Amygdala (tissue), 56 donors: ENCODE results near the gene ARPC5.
A peak's percentile ranks its signal among the peaks of the same experiment; 100 is the strongest.
"Not testable (repeated sequence)": the region's sequence is repeated elsewhere in the genome, so short reads cannot be mapped to it uniquely, and the experiment has no call there.

Experiments
- DNase-seq, 56 donors: peaks; one replicate each; lab custom pipeline; 2025; lab: John Stamatoyannopoulos, UW

ARPC5 gene

GRCh38 chr1:183618202-183618601 lies 17.4 kb downstream of the ARPC5 start:
- not testable (repeated sequence) for DNase-seq

- DNase-seq: not testable (repeated sequence)
Observed at GRCh38 chr1:183612975-183613374, 22.6 kb downstream of the ARPC5 start.

- no peak for DNase-seq
Observed at GRCh38 chr1:183612407-183612806, 23.2 kb downstream of the ARPC5 start.

- no peak for DNase-seq
Observed at GRCh38 chr1:183611021-183611420, 24.6 kb downstream of the ARPC5 start.

GRCh38 chr1:183609759-183610452 lies 25.7 kb downstream of the ARPC5 start:
- DNase-seq: no peak

GRCh38 chr1:183609313-183609712 lies 26.3 kb downstream of the ARPC5 start:
- DNase-seq: peak in 39 of 56 donors; percentile 14 to 88 (median 50)

- no peak for DNase-seq
Observed at GRCh38 chr1:183607322-183607980, 28.1 kb downstream of the ARPC5 start.

- DNase-seq: no peak
Observed at GRCh38 chr1:183605904-183606303, 29.7 kb downstream of the ARPC5 start.

- peak in 1 of 56 donors; percentile 6 for DNase-seq
Observed at GRCh38 chr1:183604815-183605214, 30.8 kb downstream of the ARPC5 start.

GRCh38 chr1:183604038-183604808 lies 31.4 kb downstream of the ARPC5 start:
- DNase-seq: no peak

GRCh38 chr1:183602510-183602909 lies 33.1 kb downstream of the ARPC5 start:
- no peak for DNase-seq

- DNase-seq: no peak
Observed at GRCh38 chr1:183600634-183601033, 34.9 kb downstream of the ARPC5 start.

GRCh38 chr1:183600136-183600535 lies 35.4 kb downstream of the ARPC5 start:
- peak in 1 of 56 donors; percentile 33 for DNase-seq

- no peak for DNase-seq
Observed at GRCh38 chr1:183598386-183598785, 37.2 kb downstream of the ARPC5 start.

GRCh38 chr1:183597656-183598347 lies 37.8 kb downstream of the ARPC5 start:
- no peak for DNase-seq

- no peak for DNase-seq
Observed at GRCh38 chr1:183596500-183596899, 39.1 kb downstream of the ARPC5 start.

GRCh38 chr1:183595537-183595936 lies 40.0 kb downstream of the ARPC5 start:
- DNase-seq: no peak

GRCh38 chr1:183593356-183593755 lies 42.2 kb downstream of the ARPC5 start:
- DNase-seq: peak in 2 of 56 donors; percentile 17 to 42

GRCh38 chr1:183592733-183593132 lies 42.9 kb downstream of the ARPC5 start:
- no peak for DNase-seq
